Hematopoietic multipotent progenitor cell (in vitro differentiated cells): ENCODE results near the gene IFNA16. TPM values are rescaled to one million over a fixed set of nuclear protein-coding genes. Genes with fewer than 3 reads are reported as not detected.
A peak's percentile ranks its signal among the peaks of the same experiment; 100 is the strongest.
"Not testable (repeated sequence)": the region's sequence is repeated elsewhere in the genome, so short reads cannot be mapped to it uniquely, and the experiment has no call there.

Source experiments
- DNase-seq, 3 donors: peaks; one replicate each; pipeline ENCODE4 v3.0.0-alpha.2; 2011 to 2015; ENCODE audit warnings: low read depth in 2 of 3, low spot score in 2 of 3
- total RNA-seq: library from RNA; depleted of rRNA; stranded (reverse); fragments of >200 nt; gene quantifications from one replicate; pipeline ENCODE4 v1.2.3, GENCODE V29; 2012

Gene IFNA16
- total RNA-seq, 1 donor = not detected

DNA sequence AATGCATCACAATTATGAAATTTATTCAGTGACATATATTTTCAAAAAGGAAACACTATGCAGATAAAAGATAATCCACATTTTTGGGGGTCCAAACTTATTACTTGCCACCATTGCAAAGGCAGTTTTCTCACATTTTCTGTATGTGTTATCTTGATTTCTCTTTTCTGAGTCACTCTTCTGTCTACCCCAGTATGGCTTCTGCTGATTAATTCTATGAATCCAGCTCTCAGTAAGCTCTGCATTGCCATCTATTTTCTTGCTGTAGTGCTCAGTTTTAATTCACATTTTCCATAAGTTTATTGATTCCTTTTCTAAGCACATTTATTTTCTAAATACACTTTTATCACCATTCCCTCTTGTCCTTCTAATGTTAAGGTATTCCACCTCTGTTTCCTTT lies 11.9 kb downstream of the IFNA16 start:
- no peak for DNase-seq

DNA sequence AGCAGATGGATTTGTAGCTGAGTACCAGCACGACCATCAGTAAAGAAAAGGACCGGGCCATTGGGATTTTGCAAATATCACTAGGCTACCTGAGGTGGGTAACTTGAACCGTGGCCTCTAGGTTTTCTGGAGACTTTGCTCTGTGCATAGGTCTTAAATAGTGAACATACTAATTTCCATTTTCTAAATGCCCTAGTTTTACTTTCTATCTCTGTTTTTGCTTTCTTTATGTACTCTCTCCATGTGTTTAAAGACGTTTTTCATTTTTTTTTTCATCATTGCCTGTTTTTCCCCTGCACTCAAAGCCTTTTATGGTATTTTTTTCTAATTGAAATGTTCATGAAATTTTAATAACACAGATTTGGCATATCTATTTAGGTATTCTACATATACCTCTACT lies 15.0 kb downstream of the IFNA16 start, which contains the start of gene IFNA7:
IFNA7 (minus strand) TSS at position 101 of the 400 bp plus-strand sequence; CDS start at position 61, 40 bp downstream.
- not testable (repeated sequence) for DNase-seq

- peak in 2 of 3 donors; percentile 26 to 68 for DNase-seq
Measured at GRCh38 chr9:21194867-21195776, 22.0 kb downstream of the IFNA16 start.

GRCh38 chr9:21187487-21187886 lies 29.6 kb downstream of the IFNA16 start, which contains the start of gene IFNA4:
IFNA4 (minus strand) TSS chr9:21187587; CDS start chr9:21187531, 56 bp downstream.
- DNase-seq = not testable (repeated sequence)

DNA sequence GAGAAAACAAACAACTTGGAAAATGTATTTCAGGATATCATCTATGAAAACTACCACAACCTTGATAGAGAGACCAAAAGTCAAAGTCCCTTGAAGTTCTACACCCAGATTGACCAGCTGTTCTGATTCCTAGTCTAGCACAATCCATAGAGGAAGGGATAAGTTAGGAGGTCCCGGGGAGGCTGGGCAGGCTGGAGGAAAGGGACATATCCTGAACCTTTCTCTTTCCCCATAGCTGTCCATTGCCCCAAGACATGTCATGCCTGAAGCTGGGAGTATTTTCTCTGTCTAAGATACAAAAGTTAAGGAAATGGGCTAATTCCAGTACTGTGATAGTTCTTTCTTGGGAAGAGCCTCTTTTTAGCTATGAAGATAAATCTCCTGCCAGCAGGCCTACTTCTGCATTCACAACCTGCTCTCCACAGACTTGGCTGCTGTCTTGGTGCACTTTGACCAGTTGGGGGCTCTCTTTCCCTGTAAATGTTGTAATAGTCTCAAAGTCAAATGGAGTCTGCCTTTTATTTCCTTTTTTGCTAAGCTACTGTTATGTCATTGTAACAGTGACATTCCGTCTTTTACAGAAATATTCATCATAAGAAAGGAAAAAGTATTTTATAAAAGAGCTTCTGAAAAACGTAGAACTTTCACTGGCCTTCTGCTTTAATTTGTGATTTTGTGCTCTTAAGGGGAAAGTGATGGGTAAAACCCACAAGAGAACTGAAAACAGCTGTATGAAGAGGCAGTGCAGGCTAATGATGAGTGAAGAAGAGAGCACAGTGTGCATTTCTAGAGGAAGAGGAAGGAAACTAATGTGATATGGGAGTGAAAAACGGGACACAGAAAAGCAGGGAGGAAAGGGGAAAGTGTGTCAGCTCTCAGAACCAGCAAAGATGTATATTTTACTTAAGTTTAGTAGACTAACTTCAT lies 34.0 kb downstream of the IFNA16 start:
- DNase-seq = peak in 2 of 3 donors; percentile 31 to 72

DNA sequence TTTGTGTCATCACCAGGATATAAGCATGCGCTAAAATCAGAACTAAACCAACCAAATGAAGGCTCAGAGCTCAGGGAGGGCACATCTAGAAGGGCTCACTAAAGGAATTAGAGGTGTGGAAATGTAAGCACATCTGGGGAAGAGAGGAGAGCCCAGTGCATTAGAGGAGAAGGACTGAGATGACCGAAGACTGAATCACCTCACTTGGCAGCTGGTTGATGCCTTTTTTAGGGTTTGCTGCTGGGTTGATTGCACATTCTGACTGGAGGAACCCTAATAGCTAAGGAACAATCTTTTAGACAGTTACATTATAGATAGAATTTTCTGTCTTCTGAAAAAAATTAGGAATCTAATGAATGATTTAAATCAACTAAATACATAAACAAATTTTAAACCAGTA lies 42.4 kb downstream of the IFNA16 start:
- DNase-seq = no peak

DNA sequence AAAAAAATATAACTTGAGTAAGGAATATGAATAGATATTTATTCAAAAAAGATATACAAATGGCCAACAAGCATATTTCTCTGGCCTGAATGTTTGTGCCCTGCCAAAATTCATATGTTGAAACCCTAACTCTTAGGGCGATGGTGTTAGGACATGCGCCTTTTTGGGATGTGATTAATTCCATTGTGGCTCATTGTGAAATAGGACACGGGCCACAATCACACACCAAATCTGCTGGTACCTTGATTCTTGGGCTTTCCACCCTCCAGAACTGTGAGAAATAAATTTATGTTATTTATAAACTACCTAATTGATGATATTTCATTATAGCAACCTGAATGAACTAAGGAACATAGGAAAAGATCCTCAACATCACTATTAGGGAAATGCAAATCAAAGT lies 45.0 kb downstream of the IFNA16 start:
- no peak for DNase-seq

- DNase-seq = no peak
Measured at GRCh38 chr9:21171351-21171750, 45.8 kb downstream of the IFNA16 start.

DNA sequence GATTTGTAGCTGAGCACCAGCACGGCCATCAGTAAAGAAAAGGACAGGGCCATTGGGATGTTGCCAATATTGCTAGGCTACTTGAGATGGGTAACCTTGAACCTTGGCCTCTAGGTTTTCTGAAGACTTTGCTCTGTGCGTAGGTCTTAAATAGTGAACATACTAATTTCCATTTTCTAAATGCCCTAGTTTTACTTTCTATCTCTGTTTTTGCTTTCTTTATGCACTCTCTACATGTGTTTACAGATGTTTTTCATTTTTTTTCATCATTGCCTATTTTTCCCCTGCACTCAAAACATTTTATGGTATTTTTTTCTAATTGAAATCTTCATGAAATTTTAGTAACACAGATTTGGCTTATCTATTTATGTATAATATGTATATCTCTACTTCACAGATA lies 50.6 kb downstream of the IFNA16 start, which contains the start of gene IFNA21:
IFNA21 (minus strand) TSS at position 101 of the 400 bp plus-strand sequence; CDS start at position 53, 48 bp downstream.
- DNase-seq = not testable (repeated sequence)

Other genes with a start within 250 kb of the IFNA16 start
- gene HACD4, start 185.7 kb downstream of the IFNA16 start, total RNA-seq = 18.9 TPM
- under 0.01 TPM for gene IFNB1, start 139.4 kb downstream of the IFNA16 start, total RNA-seq
- not detected for gene IFNW1, start 75.5 kb downstream of the IFNA16 start, total RNA-seq
- gene IFNA21, start 50.7 kb downstream of the IFNA16 start, total RNA-seq = not detected
- not detected for gene IFNA4, start 29.7 kb downstream of the IFNA16 start, total RNA-seq
- not detected for gene IFNA7, start 15.1 kb downstream of the IFNA16 start, total RNA-seq
- gene IFNA10, start 10.2 kb downstream of the IFNA16 start, total RNA-seq = not detected
- gene IFNA17, start 10.9 kb upstream of the IFNA16 start, total RNA-seq = not detected
- not detected for gene IFNA14, start 22.7 kb upstream of the IFNA16 start, total RNA-seq
- not detected for gene IFNA5, start 88.0 kb upstream of the IFNA16 start, total RNA-seq
- gene KLHL9, start 118.1 kb upstream of the IFNA16 start, total RNA-seq = 22.6 TPM
- not detected for gene IFNA6, start 133.6 kb upstream of the IFNA16 start, total RNA-seq
- not detected for gene IFNA13, start 150.7 kb upstream of the IFNA16 start, total RNA-seq
- not detected for gene IFNA2, start 168.1 kb upstream of the IFNA16 start, total RNA-seq
- gene IFNA8, start 191.8 kb upstream of the IFNA16 start, total RNA-seq = not detected
- gene IFNA1, start 223.1 kb upstream of the IFNA16 start, total RNA-seq = not detected